ENCODE measurements around the gene GADD45GIP1.

Gene GADD45GIP1

DNA sequence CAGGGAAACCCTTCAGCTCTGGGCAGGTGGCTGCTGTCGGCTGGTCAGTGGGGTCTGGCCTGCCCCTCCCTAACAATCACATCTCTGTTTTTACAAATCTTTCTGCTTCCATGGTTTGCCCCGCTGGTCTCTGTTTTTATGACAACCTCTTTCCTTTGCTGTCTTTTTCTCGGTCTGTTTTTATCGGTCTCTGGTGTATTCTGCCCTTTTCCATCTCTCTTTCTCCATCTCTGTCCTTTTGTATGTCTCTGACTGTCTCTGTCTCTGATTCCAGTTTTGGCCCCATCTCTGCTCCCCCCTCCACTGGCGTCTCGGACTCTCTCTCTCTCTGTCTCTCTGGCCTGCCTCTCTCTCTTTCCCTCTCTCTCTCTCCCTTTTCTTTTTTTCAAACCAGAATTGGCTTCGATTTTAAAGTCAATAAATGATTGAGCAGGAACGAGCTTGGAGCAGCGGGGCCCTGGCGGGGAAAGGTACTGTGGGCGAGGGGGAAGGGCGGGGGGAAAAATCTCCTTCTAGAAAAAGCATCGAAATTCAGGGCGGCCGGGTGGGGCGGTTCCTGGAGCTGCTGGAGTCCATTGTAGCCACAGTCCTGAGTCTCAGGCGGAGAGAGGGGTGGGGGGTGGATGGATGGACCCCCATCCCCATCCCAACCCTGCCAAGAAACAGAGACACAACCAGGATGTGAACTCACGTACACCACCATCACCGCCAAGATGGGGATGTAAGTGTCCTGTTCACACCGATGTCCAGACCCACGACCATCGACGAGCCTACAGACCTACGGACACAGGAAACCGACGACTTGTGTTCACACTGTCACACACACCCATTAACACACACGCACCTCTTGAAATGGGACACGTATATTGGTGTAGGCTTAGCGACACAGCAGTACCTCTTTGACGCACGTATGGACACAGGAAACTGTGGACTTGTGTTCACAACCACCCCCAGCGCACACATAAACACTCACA is 41.2 kb upstream of the GADD45GIP1 start:
- peaks cover 5% of the 10 kb centered on the region; the same call in 1 of the 2 replicates for H3K27me3 ChIP-seq

DNA sequence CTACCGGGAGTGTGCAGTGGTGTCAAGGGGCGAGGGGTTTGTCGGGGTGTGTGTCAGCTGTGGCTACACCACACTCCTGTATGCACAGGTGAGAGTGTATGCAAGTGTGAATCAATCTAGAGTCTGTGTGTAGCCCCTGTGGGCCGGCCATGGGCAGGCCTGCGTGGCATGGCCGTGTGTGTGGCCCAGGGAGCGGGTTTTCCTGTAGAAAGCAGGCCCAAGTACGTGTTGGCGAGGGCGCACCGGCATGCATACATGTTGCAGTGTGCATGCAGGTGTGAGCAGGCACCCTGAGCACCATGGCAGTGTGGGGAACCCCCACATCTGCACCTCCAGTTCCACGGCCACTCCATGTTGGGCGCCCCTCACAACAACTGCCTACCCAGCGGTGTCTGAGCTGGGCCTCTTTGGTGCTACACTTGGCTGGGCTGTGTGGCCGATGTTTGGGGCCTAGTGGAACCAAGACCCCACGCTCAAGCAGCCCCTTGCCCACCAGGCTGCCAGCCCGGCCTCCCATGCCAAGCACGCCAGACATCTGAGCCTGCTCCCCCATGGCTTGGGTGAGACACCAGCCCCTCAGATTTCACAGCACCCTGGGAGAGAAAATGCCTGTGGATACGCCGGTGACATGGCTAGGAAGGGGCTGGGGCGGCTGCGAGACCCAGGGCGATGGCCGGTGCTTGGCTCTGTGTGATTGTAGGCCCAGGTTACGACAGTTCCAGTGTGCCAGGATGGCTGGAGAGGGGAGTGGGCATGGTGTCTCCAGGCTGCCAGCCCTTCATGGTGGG is 40.4 kb upstream of the GADD45GIP1 start:
- H3K9me3 ChIP-seq: no peaks in the 10 kb centered on the region
- H3K27me3 ChIP-seq: peaks cover 5% of the 10 kb centered on the region; the same call in 1 of the 2 replicates
- H3K27ac ChIP-seq: no peak overlapping the region
- peak overlapping the region; percentile 90 for H3K4me3 ChIP-seq
- peaks cover 55% of the 10 kb centered on the region for H4K20me1 ChIP-seq
- peak overlapping the region; percentile 88; the same call in 1 of the 2 replicates for H3K9ac ChIP-seq
- H3K4me1 ChIP-seq: peaks cover 53% of the 10 kb centered on the region
- H3K4me2 ChIP-seq: peak overlapping the region; percentile 84
- H3K36me3 ChIP-seq: peaks cover 14% of the 10 kb centered on the region
- TF ChIP-seq Cebpa-rat (IDR thresholded peaks at IDR 0.05): no peak

More for the DNA sequence above, 41.2 kb upstream of the GADD45GIP1 start:
- Histone ChIP-seq H3K27ac (no peak overlapping the region), H3K36me3 (peaks cover 14% of the 10 kb centered on the region), H3K4me2 (peak overlapping the region; percentile 84), H4K20me1 (peaks cover 63% of the 10 kb centered on the region), H3K9me3 (no peaks in the 10 kb centered on the region), H3K9ac (peak overlapping the region; percentile 88; the same call in 1 of the 2 replicates), H3K4me3 (no peak overlapping the region), H3K4me1 (peaks cover 53% of the 10 kb centered on the region)
- TF ChIP-seq Cebpa-rat (IDR thresholded peaks at IDR 0.05): no peak

DNA sequence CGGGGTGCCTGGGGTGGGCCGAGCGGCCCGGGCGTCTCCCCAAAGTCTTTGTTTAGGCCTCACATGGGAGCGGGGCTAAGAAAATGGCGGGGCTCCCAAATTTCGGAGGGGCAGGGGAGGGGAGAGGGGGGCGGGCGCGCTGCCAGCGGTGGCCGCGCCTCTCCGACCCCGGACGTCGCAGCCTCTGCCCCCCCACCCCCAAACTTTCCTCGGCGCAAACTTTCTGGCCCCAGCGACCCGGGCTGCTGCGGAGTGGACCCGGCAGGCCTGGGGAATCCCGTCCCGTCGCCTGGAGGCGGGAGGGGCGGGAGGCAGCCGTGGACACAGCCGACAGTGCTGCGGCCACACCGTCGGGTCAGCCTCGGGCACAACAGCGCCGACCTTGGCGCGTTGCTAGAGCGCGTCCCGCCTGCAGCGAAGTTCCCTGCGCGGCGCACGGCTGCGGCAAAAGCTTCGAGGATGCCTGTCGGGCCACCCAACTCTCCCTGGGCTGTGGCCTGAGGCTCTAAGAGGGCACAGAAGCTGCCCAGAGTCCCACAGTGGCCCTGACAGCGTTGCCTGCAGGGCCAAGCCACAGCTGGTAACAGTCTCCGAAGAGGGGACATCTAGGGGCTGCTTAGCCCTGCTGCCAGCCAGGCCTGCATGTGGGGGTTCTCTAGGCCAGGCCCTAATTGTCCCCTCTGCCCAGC is 39.5 kb upstream of the GADD45GIP1 start:
- H3K27ac ChIP-seq: peak overlapping the region; percentile 90
- peaks cover 53% of the 10 kb centered on the region for H3K4me1 ChIP-seq
- H4K20me1 ChIP-seq: peaks cover 49% of the 10 kb centered on the region
- H3K4me2 ChIP-seq: peak overlapping the region; percentile 84
- H3K36me3 ChIP-seq: peaks cover 14% of the 10 kb centered on the region
- H3K9ac ChIP-seq: peak overlapping the region; percentile 88
- H3K4me3 ChIP-seq: peak overlapping the region; percentile 90
- no peak for TF ChIP-seq Cebpa-rat (IDR thresholded peaks at IDR 0.05)
- peaks cover 5% of the 10 kb centered on the region; the same call in 1 of the 2 replicates for H3K27me3 ChIP-seq
- H3K9me3 ChIP-seq: no peaks in the 10 kb centered on the region

DNA sequence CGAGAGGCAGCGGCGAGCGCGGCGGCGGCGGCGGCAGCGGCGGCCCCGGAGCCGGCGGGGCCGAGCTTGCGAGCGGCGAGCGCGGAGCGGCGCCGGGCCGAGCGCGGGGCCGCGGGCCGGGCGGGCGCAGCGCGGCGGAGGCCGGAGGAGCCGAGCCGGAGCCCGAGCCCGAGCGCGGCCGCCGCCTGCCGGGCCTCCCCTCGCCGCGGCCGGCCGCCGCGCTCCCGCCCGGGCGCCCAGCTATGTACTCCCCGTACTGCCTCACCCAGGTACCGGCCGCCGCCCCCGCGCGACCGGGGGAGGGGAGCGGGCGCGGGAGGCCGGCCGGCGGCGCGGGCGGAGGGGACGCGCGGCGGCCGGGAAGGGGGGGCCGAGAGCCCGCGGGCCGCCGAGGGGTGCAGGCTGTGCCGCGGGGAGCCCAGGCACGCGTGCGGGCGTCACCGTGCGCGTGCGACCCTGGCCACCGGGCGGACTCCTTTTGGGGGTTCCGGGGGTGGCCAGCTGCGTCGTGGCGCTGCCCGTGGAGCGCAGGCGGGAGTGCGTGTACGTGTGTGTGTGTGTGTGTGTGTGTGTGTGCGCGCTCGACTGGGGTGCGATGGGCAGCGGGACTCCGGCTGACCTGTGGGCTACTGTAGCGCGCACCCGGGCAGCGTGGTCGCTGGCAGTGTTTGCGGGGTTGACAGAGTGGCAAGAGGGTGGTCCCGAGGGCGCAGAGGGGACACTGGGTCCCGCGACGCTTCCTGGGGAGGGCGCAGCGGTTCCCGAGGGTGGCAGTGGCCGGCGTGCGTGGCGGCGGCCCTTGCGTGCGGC is 38.8 kb upstream of the GADD45GIP1 start:
- peaks cover 51% of the 10 kb centered on the region for H3K4me1 ChIP-seq
- peaks cover 14% of the 10 kb centered on the region for H3K36me3 ChIP-seq
- peak overlapping the region; percentile 90 for H3K4me3 ChIP-seq
- peaks cover 5% of the 10 kb centered on the region; the same call in 1 of the 2 replicates for H3K27me3 ChIP-seq
- peaks cover 41% of the 10 kb centered on the region for H4K20me1 ChIP-seq
- H3K9ac ChIP-seq: peak overlapping the region; percentile 88
- TF ChIP-seq Cebpa-rat (IDR thresholded peaks at IDR 0.05): no peak
- no peaks in the 10 kb centered on the region for H3K9me3 ChIP-seq
- peak overlapping the region; percentile 90 for H3K27ac ChIP-seq
- peak overlapping the region; percentile 84 for H3K4me2 ChIP-seq

DNA sequence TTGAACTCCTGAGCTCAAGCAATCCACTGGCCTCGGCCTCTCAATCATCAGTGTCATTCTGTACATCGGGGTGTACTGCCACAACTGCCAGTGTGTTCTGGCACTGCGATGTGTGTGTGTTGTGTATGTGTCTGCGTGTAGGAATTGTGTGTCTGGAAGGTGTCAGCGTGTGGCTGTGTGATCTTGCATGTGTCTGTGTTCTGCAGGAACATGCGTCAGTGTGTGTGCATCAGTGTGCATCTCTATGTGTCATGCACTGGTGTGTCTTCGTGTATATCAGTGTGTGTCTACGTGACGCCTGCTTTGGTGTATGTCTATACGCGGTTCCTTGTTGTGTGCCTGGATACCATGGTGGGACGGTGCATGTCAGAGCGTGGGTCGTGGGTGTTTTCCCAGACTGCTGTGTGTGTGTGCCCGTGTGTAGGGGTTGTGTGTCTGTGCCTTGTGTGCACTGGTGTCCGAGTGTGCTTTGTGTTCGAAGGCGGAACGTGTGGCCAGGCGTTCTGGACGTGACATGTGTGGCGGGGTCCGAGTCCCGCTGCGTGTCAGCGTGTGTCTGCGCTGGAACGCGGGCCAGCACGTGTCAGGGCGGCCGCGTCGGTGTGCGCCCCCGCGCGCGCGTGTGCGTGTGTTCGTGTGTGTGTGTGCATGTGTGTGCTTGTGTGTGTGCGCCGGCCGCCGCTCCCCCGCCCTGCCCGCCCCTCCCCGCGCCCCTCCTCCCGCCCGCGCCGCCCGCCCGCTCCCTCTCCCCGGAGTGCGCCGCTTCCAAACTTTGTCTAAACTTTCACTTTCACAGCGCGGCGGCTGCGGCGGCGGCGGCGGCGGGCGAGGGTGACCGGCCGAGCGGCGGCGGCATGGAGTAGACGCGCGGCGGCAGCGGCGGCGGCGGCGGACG is 37.9 kb upstream of the GADD45GIP1 start, which contains the start of gene NFIX:
Gene NFIX, plus strand, starts transcription at position 775 of the 895 bp plus-strand sequence. CDS start 363 bp downstream, outside the sequence.
- peaks cover 14% of the 10 kb centered on the region for H3K36me3 ChIP-seq
- peaks cover 33% of the 10 kb centered on the region for H4K20me1 ChIP-seq
- H3K4me2 ChIP-seq: peak within 1 kb of the TSS; percentile 96
- H3K27me3 ChIP-seq: peaks cover 5% of the 10 kb centered on the region; the same call in 1 of the 2 replicates
- H3K9ac ChIP-seq: peak within 1 kb of the TSS; percentile 88
- TF ChIP-seq Cebpa-rat (IDR thresholded peaks at IDR 0.05): no peak
- H3K4me1 ChIP-seq: peaks cover 44% of the 10 kb centered on the region
- peak within 1 kb of the TSS; percentile 90 for H3K27ac ChIP-seq
- H3K9me3 ChIP-seq: no peaks in the 10 kb centered on the region
- peak within 1 kb of the TSS; percentile 90 for H3K4me3 ChIP-seq

DNA sequence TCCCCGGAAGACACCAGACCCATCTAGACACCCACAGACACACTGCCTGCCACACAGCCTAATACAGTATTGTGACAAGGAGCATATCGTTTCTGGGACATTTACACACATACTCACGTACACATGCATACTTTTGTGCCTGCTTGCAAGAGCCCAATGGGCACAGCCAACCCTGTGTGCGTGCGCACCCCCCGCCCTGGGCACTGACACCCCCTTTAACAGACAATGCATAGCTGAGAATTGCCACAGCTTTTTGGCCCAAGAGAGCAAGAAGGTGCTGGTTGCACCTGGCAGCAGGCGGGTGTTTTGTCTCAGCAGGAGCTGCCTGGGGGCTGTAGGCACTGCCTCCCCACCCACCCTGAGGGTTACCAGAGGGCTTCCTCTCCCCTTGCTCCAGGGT is 36.5 kb upstream of the GADD45GIP1 start:
- Histone ChIP-seq H3K36me3 (peaks cover 2% of the 10 kb centered on the region), H3K9me3 (peaks cover 3% of the 10 kb centered on the region; the same call in 1 of the 2 replicates), H3K4me2 (no peak overlapping the region), H3K27ac (no peak overlapping the region), H3K9ac (no peak overlapping the region), H3K4me3 (no peak overlapping the region), H3K27me3 (peaks cover 5% of the 10 kb centered on the region; the same call in 1 of the 2 replicates), H4K20me1 (peaks cover 22% of the 10 kb centered on the region), H3K4me1 (peaks cover 50% of the 10 kb centered on the region)
- no peak for TF ChIP-seq Cebpa-rat (IDR thresholded peaks at IDR 0.05)

DNA sequence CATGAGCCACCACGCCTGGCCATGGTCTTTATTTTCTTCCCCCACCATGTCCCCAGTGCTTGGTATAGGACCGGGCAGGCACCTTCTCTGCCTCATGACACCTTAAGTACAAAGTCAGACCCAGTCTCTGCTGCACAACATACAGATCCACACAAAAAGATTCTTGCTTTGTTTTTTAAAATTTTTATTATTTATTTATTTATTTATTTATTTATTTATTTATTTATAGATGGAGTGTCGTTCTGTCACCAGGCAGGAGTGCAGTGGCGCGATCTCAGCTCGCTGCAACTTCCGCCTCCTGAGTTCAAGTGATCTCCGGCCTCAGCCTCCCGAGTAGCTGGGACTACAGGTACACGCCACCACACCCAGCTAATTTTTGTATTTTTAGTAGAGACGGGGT is 35.7 kb upstream of the GADD45GIP1 start:
- Histone ChIP-seq H3K27me3 (peaks cover 5% of the 10 kb centered on the region; the same call in 1 of the 2 replicates), H3K4me1 (peaks cover 55% of the 10 kb centered on the region), H3K27ac (no peak overlapping the region), H3K36me3 (no peaks in the 10 kb centered on the region), H3K9me3 (peaks cover 3% of the 10 kb centered on the region; the same call in 1 of the 2 replicates), H3K4me2 (no peak overlapping the region), H4K20me1 (peaks cover 13% of the 10 kb centered on the region), H3K9ac (no peak overlapping the region), H3K4me3 (no peak overlapping the region)
- TF ChIP-seq Cebpa-rat (IDR thresholded peaks at IDR 0.05): no peak
